Ammon's horn (tissue), 1 donor: ENCODE measurements around the gene NSD2.
A peak's percentile ranks its signal among the peaks of the same experiment; 100 is the strongest.
"Not testable (repeated sequence)": the region's sequence is repeated elsewhere in the genome, so short reads cannot be mapped to it uniquely, and the experiment has no call there.

Experiments
- DNase-seq: peaks from one replicate; pipeline ENCODE4 v3.0.0-alpha.2; 2016; ENCODE audit warnings: low spot score

The NSD2 gene

DNA sequence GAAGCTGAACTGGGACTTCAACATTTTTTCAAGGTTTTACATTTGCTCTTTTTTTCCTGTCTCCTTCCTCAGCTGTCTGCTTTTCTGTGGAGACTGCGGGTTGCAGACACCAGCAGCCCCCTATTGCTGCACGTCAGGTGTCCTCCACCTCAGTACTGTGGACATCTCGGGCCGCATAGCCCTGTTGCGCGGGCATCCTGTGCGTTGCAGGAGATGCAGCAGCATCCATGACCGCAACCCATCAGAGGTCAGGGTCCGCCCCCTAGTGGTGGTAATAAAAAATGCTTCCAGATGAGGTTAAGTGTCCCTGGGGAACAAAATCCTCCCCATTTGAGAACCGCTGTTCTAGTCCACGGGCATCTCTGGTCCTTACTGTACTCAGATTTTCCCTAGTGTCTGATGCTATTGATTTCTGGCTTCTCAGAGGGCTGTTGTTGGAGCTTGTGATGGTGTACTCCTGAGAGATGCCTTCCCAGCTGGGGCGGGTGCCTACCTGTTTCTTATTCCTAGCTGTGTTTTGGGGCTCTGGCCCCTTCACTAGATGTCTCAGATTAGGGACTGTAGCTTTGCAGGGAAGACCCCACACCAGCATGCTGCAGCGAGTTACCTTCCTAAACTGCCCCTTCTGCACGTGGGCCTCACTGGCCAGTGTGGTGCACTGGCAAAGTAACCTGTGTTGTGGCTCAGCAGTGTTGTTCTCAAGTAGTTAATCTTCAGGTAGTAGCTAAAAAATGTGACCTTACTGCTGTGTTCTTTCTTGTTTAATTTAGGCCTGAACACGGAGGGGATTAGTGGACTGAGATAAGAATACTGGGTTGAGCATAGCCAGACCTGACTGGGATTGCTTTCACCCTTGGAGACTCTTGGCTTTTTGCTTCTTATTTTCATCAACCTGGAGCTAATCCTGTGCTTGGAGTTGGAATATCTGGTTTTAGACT, 28.2 kb downstream of the NSD2 start:
- peak; percentile 88 for DNase-seq

DNA sequence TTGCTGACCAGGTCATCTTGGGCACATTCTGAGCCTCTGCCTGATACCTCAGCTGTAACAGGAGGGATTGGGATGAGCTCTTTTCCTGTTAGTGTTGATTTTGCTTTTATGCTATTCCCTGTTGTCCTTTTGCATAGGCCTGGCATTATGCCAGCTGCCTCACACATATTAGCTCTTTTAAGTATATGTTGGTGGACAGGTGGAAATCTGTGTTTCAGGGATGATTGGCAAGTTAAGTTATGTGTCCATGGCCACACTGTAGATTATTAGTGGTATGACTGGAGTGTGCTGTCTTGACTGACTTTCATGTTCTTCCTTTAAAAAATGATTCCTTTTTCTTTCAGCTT, 28.9 kb downstream of the NSD2 start:
- DNase-seq: no peak

DNA sequence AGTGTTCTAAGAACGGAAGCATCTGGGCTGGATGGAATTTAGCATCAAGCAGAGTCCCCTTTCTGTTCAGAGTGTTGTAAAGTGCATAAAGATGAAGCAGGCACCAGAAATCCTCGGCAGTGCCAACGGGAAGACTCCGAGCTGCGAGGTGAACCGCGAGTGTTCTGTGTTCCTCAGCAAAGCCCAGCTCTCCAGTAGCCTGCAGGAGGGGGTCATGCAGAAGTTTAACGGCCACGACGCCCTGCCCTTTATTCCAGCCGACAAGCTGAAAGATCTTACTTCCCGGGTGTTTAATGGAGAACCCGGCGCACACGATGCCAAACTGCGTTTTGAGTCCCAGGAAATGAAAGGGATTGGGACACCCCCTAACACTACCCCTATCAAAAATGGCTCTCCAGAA, 29.4 kb downstream of the NSD2 start:
- DNase-seq: no peak

DNA sequence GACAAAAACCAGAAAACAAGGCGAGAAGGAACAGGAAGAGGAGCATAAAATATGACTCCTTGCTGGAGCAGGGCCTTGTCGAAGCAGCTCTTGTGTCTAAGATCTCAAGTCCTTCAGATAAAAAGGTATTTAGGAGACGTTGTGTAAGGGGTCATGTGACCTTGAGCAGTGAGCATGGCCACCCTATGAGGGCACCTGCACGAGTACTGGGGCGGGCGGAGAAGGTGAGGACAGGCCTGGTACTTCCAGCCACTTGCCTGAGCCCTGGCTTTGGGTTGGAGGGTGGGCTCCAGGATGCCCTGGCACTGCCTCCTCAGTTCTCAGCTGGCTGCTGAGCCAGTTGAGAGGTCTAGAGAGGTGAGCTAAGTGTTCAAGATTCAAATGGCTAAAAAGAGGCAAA, 29.9 kb downstream of the NSD2 start:
- no peak for DNase-seq

DNA sequence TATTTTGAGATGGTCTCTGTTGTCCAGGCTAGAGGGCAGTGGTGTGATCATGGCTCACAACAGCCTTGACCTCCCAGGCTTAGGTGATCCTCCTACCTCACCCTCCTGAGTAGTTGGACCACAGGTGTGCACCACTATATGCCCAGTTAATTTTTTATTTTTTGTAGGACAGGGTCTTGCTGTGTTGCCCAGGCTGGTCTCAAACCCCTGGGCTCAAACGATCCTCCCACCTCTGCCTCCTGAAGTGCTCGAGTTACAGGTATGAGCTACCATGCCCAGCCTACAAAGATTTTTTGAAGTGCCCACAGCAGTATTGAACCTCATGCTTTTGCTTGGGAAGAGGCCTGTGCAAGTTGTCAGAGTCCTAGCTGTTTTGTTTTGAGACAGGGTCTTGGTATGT, 31.1 kb downstream of the NSD2 start:
- no peak for DNase-seq

DNA sequence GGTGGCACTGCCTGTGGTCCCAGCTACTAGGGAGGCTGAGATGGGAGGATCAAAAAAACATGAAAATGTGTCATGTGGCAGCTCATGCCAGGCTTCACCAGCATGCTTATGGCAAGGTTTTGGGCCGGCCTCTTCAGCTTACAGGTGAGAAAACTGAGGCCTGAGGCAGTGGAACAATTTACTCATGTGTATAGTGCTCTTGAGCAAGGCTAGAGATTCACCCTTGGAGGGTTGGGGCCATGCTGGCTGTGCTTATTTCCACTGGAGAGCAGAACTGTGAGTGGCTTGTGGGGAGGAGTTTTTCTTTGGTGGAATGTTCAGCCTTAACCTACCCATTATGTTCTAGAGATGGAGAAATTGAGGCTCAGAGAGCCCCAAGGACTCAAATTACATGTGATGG, 31.8 kb downstream of the NSD2 start:
- no peak for DNase-seq

DNA sequence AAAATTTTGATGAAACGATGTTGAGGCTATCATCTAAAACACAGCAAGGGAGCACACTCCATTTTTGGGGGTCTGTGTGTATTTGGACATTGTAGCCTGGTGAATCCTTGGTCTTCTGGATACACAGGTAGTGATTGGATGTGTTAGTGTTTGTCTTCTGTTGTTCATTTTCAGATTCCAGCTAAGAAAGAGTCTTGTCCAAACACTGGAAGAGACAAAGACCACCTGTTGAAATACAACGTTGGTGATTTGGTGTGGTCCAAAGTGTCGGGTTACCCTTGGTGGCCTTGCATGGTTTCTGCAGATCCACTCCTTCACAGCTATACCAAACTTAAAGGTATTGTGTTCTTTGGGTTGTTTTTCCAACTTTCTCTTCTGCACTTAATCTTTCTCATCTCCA, 32.8 kb downstream of the NSD2 start:
- no peak for DNase-seq

DNA sequence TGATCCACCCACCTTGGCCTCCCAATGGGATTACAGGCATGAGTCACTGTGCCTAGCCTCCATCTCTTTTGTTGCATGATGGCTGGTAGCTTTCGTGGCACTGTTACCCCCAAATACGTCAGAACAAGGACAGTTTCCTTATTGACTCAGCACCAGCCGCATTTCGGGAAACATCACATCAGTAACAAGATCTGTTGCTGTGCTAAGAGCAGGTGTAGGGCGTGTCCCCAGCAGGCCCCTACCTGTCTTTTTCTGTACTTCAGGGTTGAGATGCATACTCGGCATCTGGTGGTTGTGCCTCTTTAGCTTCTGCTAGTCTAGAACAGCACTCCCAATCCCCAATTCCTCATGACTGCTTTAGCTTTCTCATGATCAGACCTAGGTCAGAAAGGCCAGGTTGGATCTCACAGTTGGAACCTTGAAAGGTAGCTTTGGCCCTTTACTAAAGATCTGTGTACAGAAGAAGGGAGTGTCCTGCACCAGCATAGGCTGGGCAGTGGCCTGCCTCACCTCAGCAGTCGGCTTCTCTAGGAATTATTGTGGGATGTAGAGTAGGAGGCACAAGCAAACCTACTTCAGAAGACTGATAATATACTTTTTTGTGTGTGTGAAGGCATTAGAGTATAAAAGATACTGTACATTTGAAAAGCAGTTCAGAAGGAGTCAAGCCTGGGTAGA, 36.8 kb downstream of the NSD2 start:
- DNase-seq: no peak

DNA sequence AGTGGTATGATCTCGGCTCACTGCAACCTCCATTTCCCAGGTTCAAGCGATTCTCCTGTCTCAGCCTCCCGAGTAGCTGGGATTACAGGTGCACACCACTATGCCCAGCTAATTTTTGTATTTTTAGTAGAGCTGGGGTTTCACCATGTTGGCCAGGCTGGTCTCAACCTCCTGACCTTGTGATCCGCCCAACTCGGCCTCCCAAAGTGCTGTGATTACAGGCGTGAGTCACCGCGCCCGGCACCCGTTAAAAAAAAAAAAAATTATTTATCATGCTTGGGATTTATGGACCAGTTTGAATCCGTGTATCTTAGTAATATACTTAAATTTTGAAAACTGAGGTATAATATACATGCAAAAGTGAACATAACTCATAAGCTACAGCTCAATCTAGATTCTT, 38.5 kb downstream of the NSD2 start:
- DNase-seq: not testable (repeated sequence)

DNA sequence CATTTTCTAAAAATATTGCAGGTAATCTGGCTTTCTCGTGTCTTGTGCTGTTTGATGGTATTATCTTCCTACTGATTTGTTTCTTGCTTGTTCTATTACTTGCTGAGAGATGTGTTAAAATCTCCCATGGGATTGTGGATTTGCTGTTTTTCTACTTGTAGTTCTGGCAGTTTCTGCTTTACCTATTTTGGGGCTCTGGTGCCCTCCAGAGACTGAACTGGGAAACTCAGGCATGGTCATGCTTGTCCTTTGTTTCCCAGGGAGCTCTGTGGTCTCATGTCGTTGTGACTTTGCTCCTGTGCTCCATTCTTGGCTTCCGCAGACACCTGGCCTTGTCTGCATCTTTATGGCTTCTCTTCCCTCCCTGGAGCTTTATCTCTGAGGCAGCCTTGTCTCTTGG, 39.5 kb downstream of the NSD2 start:
- peak; percentile 74 for DNase-seq

DNA sequence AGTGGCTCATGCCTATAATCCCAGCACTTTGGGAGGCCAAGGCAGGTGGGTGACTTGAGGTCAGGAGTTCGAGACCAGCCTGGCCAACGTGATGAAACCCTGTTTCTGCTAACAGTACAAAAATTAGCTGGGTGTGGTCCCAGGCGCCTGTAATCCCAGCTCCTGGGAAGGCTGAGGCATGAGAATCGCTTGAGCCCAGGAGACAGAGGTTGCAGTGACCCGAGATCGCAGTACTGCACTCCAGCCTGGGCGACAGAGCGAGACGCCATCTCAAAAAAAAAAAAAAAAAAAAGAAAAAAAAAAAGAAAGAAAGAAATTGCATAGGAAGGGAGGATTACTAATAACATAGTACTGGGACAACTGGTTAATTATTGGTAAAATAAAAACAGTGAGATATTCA, 40.1 kb downstream of the NSD2 start:
- DNase-seq: not testable (repeated sequence)

DNA sequence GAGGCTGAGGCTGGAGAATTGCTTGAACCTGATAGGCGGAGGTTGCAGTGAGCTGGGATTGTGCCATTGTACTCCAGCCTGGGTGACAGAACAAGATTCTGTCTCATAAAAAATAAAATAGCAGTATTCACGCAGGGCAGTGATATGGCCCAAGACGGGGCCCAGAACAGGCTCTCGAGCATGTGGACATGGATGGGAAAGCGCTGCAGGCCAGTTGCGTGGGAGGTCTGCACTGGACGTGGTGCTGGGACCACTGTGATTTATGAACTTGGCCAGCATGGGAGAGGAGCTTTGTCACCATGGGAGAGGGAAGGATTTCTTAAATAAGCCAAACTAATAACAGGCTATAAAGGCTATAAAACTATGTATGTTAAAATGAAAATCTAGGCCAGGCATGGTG, 51.6 kb downstream of the NSD2 start:
- no peak for DNase-seq

DNA sequence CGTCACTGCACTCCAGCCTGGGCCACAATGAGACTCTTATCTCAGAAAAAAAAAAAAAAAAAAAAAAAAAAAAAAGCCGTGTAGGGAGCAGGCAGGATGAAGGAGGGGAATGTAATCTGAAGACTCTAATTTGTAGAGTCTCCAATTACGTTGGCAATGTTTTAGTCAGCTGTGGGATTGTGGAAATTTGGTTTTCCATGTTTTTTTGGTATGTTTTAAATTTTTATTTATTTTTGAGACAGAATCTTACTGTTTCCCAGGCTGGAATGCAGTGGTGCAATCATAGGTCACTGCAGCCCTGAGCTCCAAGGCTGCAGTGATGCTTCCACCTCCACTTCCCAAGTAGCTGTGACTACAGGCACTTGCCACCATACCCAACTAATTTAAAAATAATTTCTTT, 56.5 kb downstream of the NSD2 start:
- no peak for DNase-seq

DNA sequence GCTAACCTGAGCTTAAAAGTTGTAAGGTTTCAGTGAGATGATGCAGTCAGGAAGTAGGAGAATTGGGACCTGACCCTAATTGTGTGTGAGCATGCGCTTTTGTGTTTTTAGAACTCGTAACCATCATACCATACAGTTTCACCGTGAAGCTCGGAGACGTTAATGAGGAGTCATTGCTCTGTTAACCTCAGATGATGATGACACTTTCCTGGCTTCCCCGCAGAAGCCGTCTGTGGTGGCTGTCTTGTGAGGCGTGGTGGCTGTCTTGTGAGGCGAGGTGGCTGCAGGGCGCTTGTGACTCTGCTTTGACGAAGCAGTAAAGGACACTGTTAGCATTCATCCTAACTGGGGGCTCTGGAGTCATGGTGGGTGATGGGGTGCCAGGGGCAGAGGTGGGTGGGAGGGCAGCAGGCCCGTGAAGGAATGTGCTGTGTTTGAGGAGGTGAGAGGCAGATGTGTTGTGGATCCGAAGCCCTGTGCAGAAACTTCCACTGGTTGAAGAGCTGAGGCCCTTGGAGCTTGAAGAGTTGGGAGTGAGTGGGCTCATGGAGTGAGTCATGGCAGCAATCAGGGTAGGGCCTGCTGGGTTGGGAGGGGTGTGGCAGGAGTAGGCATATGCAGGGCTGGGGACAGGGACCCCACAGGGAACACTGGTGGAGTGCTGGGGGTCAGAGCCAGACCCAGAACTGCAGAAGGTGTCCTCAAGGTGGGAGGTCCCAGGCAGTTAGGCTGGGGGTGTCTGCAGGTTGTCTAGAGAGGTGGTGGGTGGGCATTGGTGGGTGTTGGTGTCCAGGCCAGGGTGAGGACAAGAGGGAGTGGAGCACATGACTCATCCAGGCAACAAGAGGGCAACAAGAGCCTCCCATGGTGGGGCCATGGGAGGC, 57.4 kb downstream of the NSD2 start:
- DNase-seq: no peak

DNA sequence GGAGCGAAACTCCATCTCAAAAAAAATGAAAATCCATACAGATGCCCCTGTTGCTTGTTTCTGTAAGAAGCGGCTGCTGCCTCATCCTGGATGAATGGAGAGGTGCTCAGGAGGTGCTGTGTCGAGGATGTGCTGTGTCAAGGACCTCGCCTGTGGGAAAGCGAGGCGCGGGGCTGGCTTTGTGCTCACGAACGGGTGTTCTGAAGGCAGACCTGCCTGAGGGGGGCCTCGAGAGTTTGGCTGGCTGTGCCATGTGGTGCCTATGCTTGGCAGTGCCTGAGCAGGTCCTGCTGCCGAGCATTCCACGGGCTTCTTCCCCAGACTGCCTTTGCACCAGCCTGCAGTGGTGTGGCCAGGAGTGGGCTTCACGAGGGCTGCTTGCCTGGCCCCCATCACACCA, 61.5 kb downstream of the NSD2 start:
- DNase-seq: no peak

DNA sequence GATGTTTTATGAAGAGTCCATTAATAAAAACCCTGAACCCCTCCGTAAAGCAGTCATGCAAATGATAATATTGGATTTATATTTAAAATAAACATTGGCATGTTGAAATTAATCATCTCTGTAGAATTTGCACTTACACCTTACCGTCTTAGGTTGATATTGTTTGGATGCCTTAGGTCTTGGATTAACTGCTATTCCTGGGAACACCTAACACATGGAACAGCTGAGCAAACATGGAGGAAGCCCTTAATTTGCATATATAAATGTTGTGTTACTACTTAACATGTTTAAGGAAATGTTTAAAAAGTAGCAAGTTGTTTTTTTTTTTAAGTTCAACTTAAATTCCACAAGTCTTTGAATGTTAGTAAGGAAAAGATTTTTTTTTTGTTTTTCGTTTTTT, 62.5 kb downstream of the NSD2 start:
- DNase-seq: no peak

DNA sequence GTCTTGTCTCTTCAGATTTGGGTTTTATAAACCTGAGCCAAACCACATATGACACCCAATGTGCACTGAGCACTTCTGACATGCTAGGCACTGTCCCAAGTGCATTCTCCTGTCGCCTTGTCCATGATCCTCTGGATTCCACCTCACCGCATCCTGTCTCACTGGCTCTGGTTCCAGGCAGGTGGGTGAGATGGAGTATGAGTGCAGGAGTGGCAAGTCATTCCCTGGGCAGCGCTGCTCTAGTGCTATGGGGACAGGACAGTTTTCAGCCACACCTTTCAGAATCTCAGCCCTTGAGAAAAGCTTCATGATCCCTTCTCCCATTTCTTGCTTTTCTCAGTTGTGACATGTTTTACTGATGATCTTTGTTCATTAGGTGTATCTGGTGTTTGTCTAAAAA, 66.4 kb downstream of the NSD2 start:
- no peak for DNase-seq

DNA sequence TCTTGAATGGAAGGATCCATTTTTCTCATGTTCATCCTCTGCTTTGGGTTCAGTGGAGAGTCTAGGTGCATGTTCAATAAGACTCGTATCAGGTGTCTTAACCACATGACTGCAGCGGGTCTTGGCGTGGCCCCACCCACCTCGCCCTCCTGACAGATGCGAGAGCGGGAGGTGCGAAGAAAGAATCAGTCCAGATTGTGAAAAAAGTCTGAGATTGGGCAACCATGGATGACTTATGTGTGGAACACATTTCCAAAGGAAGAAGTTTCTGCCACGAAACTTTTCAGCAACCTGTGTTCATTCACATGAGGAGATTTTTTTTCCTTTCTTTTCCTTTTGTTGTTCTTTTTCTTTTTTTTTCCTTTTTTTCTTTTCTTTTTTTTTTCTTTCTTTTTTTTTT, 66.8 kb downstream of the NSD2 start:
- no peak for DNase-seq

DNA sequence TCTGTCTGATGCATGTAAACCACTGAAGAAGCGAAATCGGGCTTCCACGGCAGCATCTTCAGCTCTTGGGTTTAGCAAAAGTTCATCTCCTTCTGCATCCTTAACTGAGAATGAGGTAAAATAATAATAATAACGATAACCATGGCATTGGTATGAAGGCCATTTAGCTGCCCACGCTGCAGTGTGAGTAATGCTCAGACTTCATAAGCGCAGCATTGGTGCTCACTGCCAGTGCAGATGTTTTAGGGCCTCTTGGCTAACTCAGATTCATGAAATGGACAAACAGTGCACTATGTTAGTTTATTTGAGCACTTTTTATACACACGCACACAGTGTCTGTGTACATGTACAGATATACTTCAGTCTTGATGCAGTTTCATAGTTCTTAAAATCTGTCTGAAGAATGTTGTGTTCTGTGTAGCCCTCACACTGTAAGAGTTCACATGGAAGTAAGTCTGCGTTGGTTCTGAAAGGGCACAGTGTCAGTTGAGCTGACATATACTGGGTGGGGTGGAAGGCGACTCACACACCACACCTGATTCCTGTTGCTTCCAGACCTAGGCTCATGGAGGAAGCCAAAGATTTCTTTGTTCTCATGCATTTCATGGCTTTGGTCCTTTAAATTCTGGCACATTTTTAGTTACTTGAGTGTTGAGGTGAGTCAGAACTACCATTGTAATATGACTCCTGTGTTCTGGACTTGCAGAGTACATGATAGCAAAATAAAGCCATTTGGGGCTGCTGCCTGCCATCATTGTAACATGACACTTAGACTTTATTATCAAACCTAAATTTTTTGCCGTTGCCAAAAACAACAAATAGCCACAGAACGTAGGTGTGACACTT, 68.7 kb downstream of the NSD2 start:
- DNase-seq: no peak

DNA sequence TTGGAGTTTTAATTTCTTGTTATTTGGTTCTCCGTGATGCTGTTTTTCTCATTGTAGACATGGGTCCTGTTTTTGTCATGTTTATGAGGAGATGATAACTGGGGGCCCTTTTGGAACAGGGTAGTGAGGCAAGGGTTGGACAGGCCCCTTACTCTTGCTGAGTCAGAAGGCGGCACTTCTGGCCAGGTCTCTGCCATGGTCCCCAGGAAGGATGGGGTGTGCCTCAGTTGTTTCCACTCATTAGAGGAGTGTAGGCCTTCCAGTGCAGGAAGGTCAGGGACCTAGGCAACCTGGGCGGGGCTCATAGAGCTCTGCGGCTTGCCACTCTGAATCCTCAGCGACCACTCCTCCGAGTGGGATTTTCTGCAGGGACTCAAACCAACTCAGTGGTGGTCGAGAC, 69.4 kb downstream of the NSD2 start:
- DNase-seq: no peak

DNA sequence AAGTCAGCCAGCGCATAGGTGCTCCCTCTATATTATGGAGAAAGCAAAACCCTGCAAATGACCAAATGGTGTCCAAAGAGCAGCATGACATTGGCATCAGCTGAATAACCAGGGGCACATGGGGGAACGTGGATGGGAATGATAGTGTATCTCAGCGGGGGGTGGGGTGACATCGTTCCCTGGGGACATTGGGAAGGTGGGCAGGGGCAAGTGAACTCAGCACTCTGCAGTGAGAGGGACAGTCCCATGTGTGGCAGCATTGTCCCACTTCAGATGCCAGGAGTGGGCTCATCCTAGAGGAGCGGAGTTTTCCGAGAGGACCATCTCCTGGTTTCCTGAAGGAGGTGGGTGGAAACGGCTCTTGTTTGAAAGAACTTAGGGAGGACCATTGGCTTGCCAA, 72.7 kb downstream of the NSD2 start:
- no peak for DNase-seq
